HEK293 (cell line): ENCODE results near the gene KBTBD4.

Source experiments
- PBX3 ChIP-seq: sonication (generic); formaldehyde crosslinking; IDR thresholded peaks from 2 replicates; pipeline ENCODE4 v1.8.1; 2022; ENCODE audit warnings: mild to moderate bottlenecking, moderate library complexity, missing genetic modification reagents
- ZBTB10 ChIP-seq: fragments of 450-650 bp; formaldehyde crosslinking; IDR thresholded peaks from 2 replicates; pipeline ENCODE4 v1.5.1; 2016; ENCODE audit warnings: missing biosample characterization, missing genetic modification characterization
- ZNF777 ChIP-seq: fragments of 450-650 bp; formaldehyde crosslinking; IDR thresholded peaks from 2 replicates; pipeline ENCODE4 v1.5.1; 2017; ENCODE audit warnings: missing biosample characterization, missing genetic modification characterization, borderline replicate concordance

- TF ChIP-seq ZBTB10 (tag by site-specific recombination), result no peak
- no peak for TF ChIP-seq ZNF777
- TF ChIP-seq PBX3 (CRISPR knock-in tag), result no peak
Observed at GRCh38 chr11:47533690-47534151, 45.0 kb downstream of the KBTBD4 start.
